ENCODE data around the gene AFP. TPM values are rescaled to one million over a fixed set of nuclear protein-coding genes. Genes with fewer than 3 reads are reported as not detected.
"Not testable (repeated sequence)": the region's sequence is repeated elsewhere in the genome, so short reads cannot be mapped to it uniquely, and the experiment has no call there.

AFP gene
- polyA plus RNA-seq (2012; ENCODE audit: missing spikeins), result not detected

GRCh38 chr4:73435984-73436383 lies at the start of gene AFP:
AFP (plus strand) TSS chr4:73436221; CDS start chr4:73436263, 42 bp downstream.
- TF ChIP-seq POLR2AphosphoS5 (IDR thresholded peaks at IDR 0.05; ENCODE audit: low read depth, low read length) (no peak), POLR2A (IDR thresholded peaks at IDR 0.05; ENCODE audit: low read depth, low read length) (no peak), TAF1 (IDR thresholded peaks at IDR 0.05; ENCODE audit: borderline replicate concordance, low read depth, low read length) (no peak)
- no peak for FAIRE-seq
- no peak for DNase-seq (ENCODE audit: insufficient read length)

DNA sequence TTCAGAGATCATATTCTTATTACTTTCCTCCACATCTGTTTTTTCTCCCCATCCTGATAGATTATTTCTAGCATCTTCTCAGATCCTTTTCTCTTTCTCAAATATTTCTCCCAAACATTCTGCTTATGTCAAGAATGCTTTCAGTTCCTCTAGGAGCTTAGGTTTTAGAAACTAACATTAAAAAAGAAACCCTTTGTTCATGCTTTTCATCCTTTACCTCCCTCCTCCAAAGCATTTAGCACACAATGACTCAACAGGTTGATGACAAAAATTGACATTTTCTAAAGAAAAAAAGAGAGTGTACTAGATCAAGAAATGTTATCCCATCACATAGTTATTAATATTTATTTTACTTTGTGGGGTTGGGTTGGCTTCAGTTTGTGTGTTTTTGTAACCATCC lies 48.5 kb upstream of the AFP start:
- TF ChIP-seq POLR2A (IDR thresholded peaks at IDR 0.05; ENCODE audit: low read depth, low read length) (no peak), TAF1 (IDR thresholded peaks at IDR 0.05; ENCODE audit: borderline replicate concordance, low read depth, low read length) (no peak), POLR2AphosphoS5 (IDR thresholded peaks at IDR 0.05; ENCODE audit: low read depth, low read length) (no peak)
- DNase-seq (ENCODE audit: insufficient read length) (no peak), FAIRE-seq (no peak)

GRCh38 chr4:73388887-73389286 lies 47.1 kb upstream of the AFP start:
- FAIRE-seq (no peak), DNase-seq (ENCODE audit: insufficient read length) (no peak)
- TF ChIP-seq TAF1 (IDR thresholded peaks at IDR 0.05; ENCODE audit: borderline replicate concordance, low read depth, low read length) (no peak), POLR2AphosphoS5 (IDR thresholded peaks at IDR 0.05; ENCODE audit: low read depth, low read length) (no peak)

- FAIRE-seq, result not testable (repeated sequence)
Observed at GRCh38 chr4:73389663-73390062, 46.4 kb upstream of the AFP start.

DNA sequence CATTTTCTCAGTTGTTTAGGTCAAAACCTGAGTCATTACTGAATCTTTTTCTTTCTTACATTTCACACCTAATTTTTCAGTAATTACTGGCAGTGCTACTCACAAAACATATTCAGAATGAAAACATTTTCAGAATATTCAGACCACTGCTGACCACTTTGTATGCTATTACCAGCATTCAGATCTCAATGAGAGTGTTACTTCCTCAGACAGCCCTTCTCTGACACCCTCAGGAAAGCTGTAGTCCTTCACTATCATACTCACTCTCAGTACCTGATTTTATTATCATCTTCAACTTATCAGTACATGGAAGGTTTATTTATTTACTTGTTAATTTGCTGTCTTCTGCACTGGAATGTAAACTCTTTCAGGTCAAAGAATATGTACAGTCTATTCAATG lies 44.2 kb upstream of the AFP start:
- DNase-seq (ENCODE audit: insufficient read length) (no peak), FAIRE-seq (no peak)
- no peak for TF ChIP-seq POLR2AphosphoS5 (IDR thresholded peaks at IDR 0.05; ENCODE audit: low read depth, low read length)
- no peak for TF ChIP-seq POLR2A (IDR thresholded peaks at IDR 0.05; ENCODE audit: low read depth, low read length)
- TF ChIP-seq TAF1 (IDR thresholded peaks at IDR 0.05; ENCODE audit: borderline replicate concordance, low read depth, low read length), result no peak

More at GRCh38 chr4:73389663-73390062, 46.4 kb upstream of the AFP start:
- DNase-seq (ENCODE audit: insufficient read length), result not testable (repeated sequence)

- DNase-seq (ENCODE audit: insufficient read length) (no peak), FAIRE-seq (no peak)
- TF ChIP-seq TAF1 (IDR thresholded peaks at IDR 0.05; ENCODE audit: borderline replicate concordance, low read depth, low read length) (no peak), POLR2A (IDR thresholded peaks at IDR 0.05; ENCODE audit: low read depth, low read length) (no peak), POLR2AphosphoS5 (IDR thresholded peaks at IDR 0.05; ENCODE audit: low read depth, low read length) (no peak)
Observed at GRCh38 chr4:73392936-73393335, 43.1 kb upstream of the AFP start.

- TF ChIP-seq POLR2AphosphoS5 (IDR thresholded peaks at IDR 0.05; ENCODE audit: low read depth, low read length) (no peak), TAF1 (IDR thresholded peaks at IDR 0.05; ENCODE audit: borderline replicate concordance, low read depth, low read length) (no peak), POLR2A (IDR thresholded peaks at IDR 0.05; ENCODE audit: low read depth, low read length) (no peak)
- FAIRE-seq (no peak), DNase-seq (ENCODE audit: insufficient read length) (no peak)
Observed at GRCh38 chr4:73396304-73396703, 39.7 kb upstream of the AFP start.

GRCh38 chr4:73396993-73397972 lies 38.7 kb upstream of the AFP start:
- FAIRE-seq (no peak), DNase-seq (ENCODE audit: insufficient read length) (no peak)
- no peak for TF ChIP-seq TAF1 (IDR thresholded peaks at IDR 0.05; ENCODE audit: borderline replicate concordance, low read depth, low read length)
- TF ChIP-seq POLR2AphosphoS5 (IDR thresholded peaks at IDR 0.05; ENCODE audit: low read depth, low read length), result no peak
- TF ChIP-seq POLR2A (IDR thresholded peaks at IDR 0.05; ENCODE audit: low read depth, low read length), result no peak

DNA sequence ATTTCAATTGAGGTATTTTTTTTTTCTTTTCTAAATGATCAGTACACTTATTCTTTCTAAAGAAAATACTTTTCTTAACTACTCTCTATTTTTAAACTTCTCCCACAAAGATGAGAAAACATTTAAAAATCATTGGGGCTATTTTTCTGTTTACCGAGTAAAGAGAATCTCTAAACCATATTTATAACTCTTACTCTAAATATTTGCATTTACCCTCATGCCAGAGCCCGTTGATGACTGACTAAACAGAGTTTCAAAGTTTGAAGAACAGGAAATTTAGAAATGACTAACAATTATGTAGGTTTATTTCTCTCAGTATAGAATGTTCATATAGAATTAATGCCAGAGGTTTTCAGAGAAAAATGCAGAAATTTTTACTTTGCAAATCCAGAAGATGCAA lies 34.6 kb upstream of the AFP start:
- DNase-seq (ENCODE audit: insufficient read length) (no peak), FAIRE-seq (no peak)
- TF ChIP-seq POLR2AphosphoS5 (IDR thresholded peaks at IDR 0.05; ENCODE audit: low read depth, low read length) (no peak), TAF1 (IDR thresholded peaks at IDR 0.05; ENCODE audit: borderline replicate concordance, low read depth, low read length) (no peak), POLR2A (IDR thresholded peaks at IDR 0.05; ENCODE audit: low read depth, low read length) (no peak)

DNA sequence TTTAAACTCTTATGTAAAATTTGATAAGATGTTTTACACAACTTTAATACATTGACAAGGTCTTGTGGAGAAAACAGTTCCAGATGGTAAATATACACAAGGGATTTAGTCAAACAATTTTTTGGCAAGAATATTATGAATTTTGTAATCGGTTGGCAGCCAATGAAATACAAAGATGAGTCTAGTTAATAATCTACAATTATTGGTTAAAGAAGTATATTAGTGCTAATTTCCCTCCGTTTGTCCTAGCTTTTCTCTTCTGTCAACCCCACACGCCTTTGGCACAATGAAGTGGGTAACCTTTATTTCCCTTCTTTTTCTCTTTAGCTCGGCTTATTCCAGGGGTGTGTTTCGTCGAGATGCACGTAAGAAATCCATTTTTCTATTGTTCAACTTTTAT lies 32.0 kb upstream of the AFP start, which contains the start of gene ALB:
Gene ALB (plus strand): TSS at position 246 of the 400 bp plus-strand sequence. CDS start 41 bp downstream, at position 287.
- no peak for DNase-seq (ENCODE audit: insufficient read length)
- TF ChIP-seq TAF1 (IDR thresholded peaks at IDR 0.05; ENCODE audit: borderline replicate concordance, low read depth, low read length) (no peak), POLR2AphosphoS5 (IDR thresholded peaks at IDR 0.05; ENCODE audit: low read depth, low read length) (no peak), POLR2A (IDR thresholded peaks at IDR 0.05; ENCODE audit: low read depth, low read length) (no peak)
- FAIRE-seq, result no peak

DNA sequence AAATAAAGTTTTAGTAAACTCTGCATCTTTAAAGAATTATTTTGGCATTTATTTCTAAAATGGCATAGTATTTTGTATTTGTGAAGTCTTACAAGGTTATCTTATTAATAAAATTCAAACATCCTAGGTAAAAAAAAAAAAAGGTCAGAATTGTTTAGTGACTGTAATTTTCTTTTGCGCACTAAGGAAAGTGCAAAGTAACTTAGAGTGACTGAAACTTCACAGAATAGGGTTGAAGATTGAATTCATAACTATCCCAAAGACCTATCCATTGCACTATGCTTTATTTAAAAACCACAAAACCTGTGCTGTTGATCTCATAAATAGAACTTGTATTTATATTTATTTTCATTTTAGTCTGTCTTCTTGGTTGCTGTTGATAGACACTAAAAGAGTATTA lies 31.6 kb upstream of the AFP start:
- FAIRE-seq, result no peak
- DNase-seq (ENCODE audit: insufficient read length), result no peak
- TF ChIP-seq POLR2A (IDR thresholded peaks at IDR 0.05; ENCODE audit: low read depth, low read length) (no peak), POLR2AphosphoS5 (IDR thresholded peaks at IDR 0.05; ENCODE audit: low read depth, low read length) (no peak), TAF1 (IDR thresholded peaks at IDR 0.05; ENCODE audit: borderline replicate concordance, low read depth, low read length) (no peak)

- FAIRE-seq (no peak), DNase-seq (ENCODE audit: insufficient read length) (no peak)
- TF ChIP-seq POLR2A (IDR thresholded peaks at IDR 0.05; ENCODE audit: low read depth, low read length), result no peak
- no peak for TF ChIP-seq TAF1 (IDR thresholded peaks at IDR 0.05; ENCODE audit: borderline replicate concordance, low read depth, low read length)
Observed at GRCh38 chr4:73405138-73405537, 30.9 kb upstream of the AFP start.
